HG03095 (cell line): Measurements from ENCODE around the gene C10orf90.
"Not testable (repeated sequence)": the region's sequence is repeated elsewhere in the genome, so short reads cannot be mapped to it uniquely, and the experiment has no call there.

ENCODE experiments used
- ATAC-seq: cut with Tn5 transposase; IDR thresholded peaks from one replicate; pipeline ENCODE4 v1.9.1; 2021; ENCODE audit warnings: moderate library complexity; ENCODE audit not compliant: unreplicated experiment

Gene C10orf90

GRCh38 chr10:126397640-126398382, 272.7 kb downstream of the C10orf90 start:
- ATAC-seq = no peak

- no peak for ATAC-seq
Observed at GRCh38 chr10:126397156-126397555, 273.3 kb downstream of the C10orf90 start.

GRCh38 chr10:126394948-126395347, 275.5 kb downstream of the C10orf90 start:
- no peak for ATAC-seq

- ATAC-seq = no peak
Observed at GRCh38 chr10:126393076-126393475, 277.4 kb downstream of the C10orf90 start.

- ATAC-seq = no peak
Observed at GRCh38 chr10:126392469-126392868, 278.0 kb downstream of the C10orf90 start.

GRCh38 chr10:126392068-126392467, 278.4 kb downstream of the C10orf90 start:
- no peak for ATAC-seq

GRCh38 chr10:126391192-126391885, 279.2 kb downstream of the C10orf90 start:
- ATAC-seq = no peak

- ATAC-seq = no peak
Observed at GRCh38 chr10:126390324-126390723, 280.2 kb downstream of the C10orf90 start.

- ATAC-seq = no peak
Observed at GRCh38 chr10:126387931-126388911, 282.3 kb downstream of the C10orf90 start, which contains the start of gene ADAM12. ADAM12 (minus strand) TSS chr10:126388477; CDS start chr10:126388145, 332 bp downstream.

- no peak for ATAC-seq
Observed at GRCh38 chr10:126387041-126387921, 283.2 kb downstream of the C10orf90 start.

- no peak for ATAC-seq
Observed at GRCh38 chr10:126384269-126384873, 286.1 kb downstream of the C10orf90 start.

GRCh38 chr10:126380352-126381076, 290.0 kb downstream of the C10orf90 start:
- ATAC-seq = no peak

GRCh38 chr10:126379166-126379565, 291.3 kb downstream of the C10orf90 start:
- not testable (repeated sequence) for ATAC-seq

GRCh38 chr10:126376956-126377355, 293.5 kb downstream of the C10orf90 start:
- ATAC-seq = no peak

- no peak for ATAC-seq
Observed at GRCh38 chr10:126375926-126376554, 294.5 kb downstream of the C10orf90 start.

GRCh38 chr10:126375299-126375698, 295.2 kb downstream of the C10orf90 start:
- ATAC-seq = no peak
